Measurements from ENCODE around the gene REEP3. TPM values are rescaled to one million over a fixed set of nuclear protein-coding genes. Genes with fewer than 3 reads are reported as not detected.
A peak's percentile ranks its signal among the peaks of the same experiment; 100 is the strongest.
"Not testable (repeated sequence)": the region's sequence is repeated elsewhere in the genome, so short reads cannot be mapped to it uniquely, and the experiment has no call there.

REEP3 gene
- total RNA-seq, 1 experiment from 2014 or later = 23.6 TPM

GRCh38 chr10:63633677-63634487 lies 112.7 kb downstream of the REEP3 start:
- peak; percentile 68 for DNase-seq (ENCODE audit: low read depth, low spot score)
- in situ Hi-C loops (cut with HindIII; ENCODE audit: low pct_unique_long_range_greater_than_20kb, low sequenced_read_pairs) = no loop called here

GRCh38 chr10:63634488-63635065 lies 113.4 kb downstream of the REEP3 start:
- in situ Hi-C loops (cut with HindIII; ENCODE audit: low pct_unique_long_range_greater_than_20kb, low sequenced_read_pairs) = no loop called here
- DNase-seq (ENCODE audit: low read depth, low spot score) = no peak

DNA sequence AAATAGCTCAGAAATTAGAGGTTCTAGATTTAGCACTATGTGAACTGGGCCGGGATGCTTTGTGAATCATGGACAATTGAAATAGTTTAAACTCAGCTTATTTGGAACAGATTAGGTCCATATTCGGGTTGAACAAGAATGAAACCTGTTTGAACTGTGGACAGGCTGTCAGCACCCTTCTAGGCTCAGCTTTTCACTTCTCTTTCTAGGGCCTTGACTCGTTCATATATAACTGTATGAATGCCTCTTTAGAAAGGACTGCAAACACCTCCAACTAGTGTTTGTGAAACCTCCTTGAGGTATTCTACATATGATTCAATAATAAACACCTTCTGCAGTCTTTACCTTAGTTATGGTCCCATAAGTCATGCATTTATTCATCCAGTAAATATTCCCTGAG lies 115.6 kb downstream of the REEP3 start:
- in situ Hi-C loops (cut with HindIII; ENCODE audit: low pct_unique_long_range_greater_than_20kb, low sequenced_read_pairs) = no loop called here
- DNase-seq (ENCODE audit: low read depth, low spot score) = no peak

- in situ Hi-C loops (cut with HindIII; ENCODE audit: low pct_unique_long_range_greater_than_20kb, low sequenced_read_pairs) = no loop called here
- DNase-seq (ENCODE audit: low read depth, low spot score) = no peak
These were observed 116.7 kb downstream of the REEP3 start for GRCh38 chr10:63637901-63638327.

- no peak for DNase-seq (ENCODE audit: low read depth, low spot score)
- in situ Hi-C loops (cut with HindIII; ENCODE audit: low pct_unique_long_range_greater_than_20kb, low sequenced_read_pairs) = no loop called here
These were observed 120.2 kb downstream of the REEP3 start for GRCh38 chr10:63641366-63641765.

GRCh38 chr10:63641799-63642198 lies 120.6 kb downstream of the REEP3 start:
- no peak for DNase-seq (ENCODE audit: low read depth, low spot score)
- in situ Hi-C loops (cut with HindIII; ENCODE audit: low pct_unique_long_range_greater_than_20kb, low sequenced_read_pairs) = no loop called here

GRCh38 chr10:63642808-63643207 lies 121.6 kb downstream of the REEP3 start:
- in situ Hi-C loops (cut with HindIII; ENCODE audit: low pct_unique_long_range_greater_than_20kb, low sequenced_read_pairs) = no loop called here
- DNase-seq (ENCODE audit: low read depth, low spot score) = no peak

DNA sequence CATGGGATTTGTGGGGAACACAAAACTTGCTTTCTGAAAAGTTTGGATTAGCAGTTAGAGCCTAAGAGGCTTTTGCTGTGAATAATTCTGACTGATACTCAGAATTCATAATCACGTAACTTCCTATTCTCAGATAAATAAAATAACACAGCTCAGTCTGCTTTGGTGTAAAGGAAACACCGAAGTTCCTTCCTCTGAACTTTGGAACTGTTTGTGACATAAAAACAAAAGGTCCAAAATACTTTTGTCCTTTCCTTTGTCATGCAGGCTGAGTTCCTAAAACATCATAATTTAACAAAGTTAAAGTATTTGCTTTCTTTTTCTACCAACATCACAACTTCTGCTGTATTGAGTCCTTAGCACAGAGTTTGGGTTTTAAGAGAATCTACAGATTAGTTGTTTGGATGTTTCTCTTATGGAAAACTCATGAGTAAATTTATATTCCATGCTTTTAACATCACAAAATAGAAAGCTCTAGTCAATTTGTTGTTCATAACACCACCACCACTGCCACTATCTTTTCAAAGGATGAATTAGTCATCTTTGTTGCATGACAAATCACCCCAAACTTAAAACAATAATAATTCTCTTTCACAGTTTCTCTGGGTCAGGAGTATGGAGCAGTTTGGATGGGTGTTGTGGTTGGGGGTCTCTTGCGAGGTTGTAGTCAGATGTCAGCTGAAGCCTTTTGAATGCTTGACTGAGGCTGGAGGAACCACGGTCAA lies 123.4 kb downstream of the REEP3 start:
- in situ Hi-C loops (cut with HindIII; ENCODE audit: low pct_unique_long_range_greater_than_20kb, low sequenced_read_pairs) = no loop called here
- no peak for DNase-seq (ENCODE audit: low read depth, low spot score)

GRCh38 chr10:63645195-63645594 lies 124.0 kb downstream of the REEP3 start:
- in situ Hi-C loops (cut with HindIII; ENCODE audit: low pct_unique_long_range_greater_than_20kb, low sequenced_read_pairs) = no loop called here
- no peak for DNase-seq (ENCODE audit: low read depth, low spot score)

- no peak for DNase-seq (ENCODE audit: low read depth, low spot score)
- in situ Hi-C loops (cut with HindIII; ENCODE audit: low pct_unique_long_range_greater_than_20kb, low sequenced_read_pairs) = no loop called here
These were observed 125.3 kb downstream of the REEP3 start for GRCh38 chr10:63646491-63646890.

- in situ Hi-C loops (cut with HindIII; ENCODE audit: low pct_unique_long_range_greater_than_20kb, low sequenced_read_pairs) = no loop called here
- DNase-seq (ENCODE audit: low read depth, low spot score) = no peak
These were observed 130.7 kb downstream of the REEP3 start for GRCh38 chr10:63651864-63652263.

DNA sequence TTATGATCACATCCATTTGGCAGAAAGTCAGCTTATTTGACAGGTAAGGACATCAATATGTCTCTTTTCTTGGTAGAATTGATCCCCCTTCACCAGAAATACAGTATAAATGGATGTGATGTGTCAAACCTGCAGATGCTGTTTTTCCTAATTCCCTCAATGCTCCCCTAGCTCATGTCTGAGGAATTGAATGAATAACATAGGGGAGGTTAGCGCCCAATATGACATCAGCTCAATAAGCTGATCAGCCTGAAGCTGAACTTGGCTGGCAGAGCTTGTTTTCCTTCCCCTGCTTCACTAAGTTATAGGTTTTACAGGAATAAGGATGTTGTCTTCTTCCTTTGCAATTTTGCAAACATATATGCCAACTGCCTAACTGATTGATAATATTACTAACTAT lies 132.5 kb downstream of the REEP3 start:
- in situ Hi-C loops (cut with HindIII; ENCODE audit: low pct_unique_long_range_greater_than_20kb, low sequenced_read_pairs) = no loop called here
- no peak for DNase-seq (ENCODE audit: low read depth, low spot score)

GRCh38 chr10:63657761-63658160 lies 136.6 kb downstream of the REEP3 start:
- in situ Hi-C loops (cut with HindIII; ENCODE audit: low pct_unique_long_range_greater_than_20kb, low sequenced_read_pairs) = no loop called here

DNA sequence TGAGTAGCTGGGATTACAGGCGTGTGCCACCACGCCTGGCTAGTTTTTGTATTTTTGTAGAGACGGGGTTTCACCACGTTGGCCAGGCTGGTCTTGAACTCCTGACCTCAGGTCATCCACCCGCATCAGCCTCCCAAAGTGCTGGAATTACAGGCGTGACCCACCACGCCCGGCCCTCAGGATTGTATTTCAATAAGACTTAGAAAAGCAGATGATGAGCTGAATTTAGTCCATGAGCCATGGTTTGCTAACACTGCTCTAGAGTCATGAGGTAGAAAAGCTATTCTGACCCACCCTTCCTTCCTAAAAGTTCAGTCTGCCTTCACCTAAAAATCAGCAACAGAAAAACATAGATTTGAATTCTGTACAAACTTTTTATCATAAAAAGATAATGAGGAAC lies 139.7 kb downstream of the REEP3 start:
- in situ Hi-C loops (cut with HindIII; ENCODE audit: low pct_unique_long_range_greater_than_20kb, low sequenced_read_pairs) = not testable (repeated sequence)

More at GRCh38 chr10:63657761-63658160, 136.6 kb downstream of the REEP3 start:
- no peak for DNase-seq (ENCODE audit: low read depth, low spot score)

GRCh38 chr10:63661347-63661746 lies 140.1 kb downstream of the REEP3 start:
- in situ Hi-C loops (cut with HindIII; ENCODE audit: low pct_unique_long_range_greater_than_20kb, low sequenced_read_pairs) = no loop called here

More for the DNA sequence above, 139.7 kb downstream of the REEP3 start:
- DNase-seq (ENCODE audit: low read depth, low spot score) = not testable (repeated sequence)

DNA sequence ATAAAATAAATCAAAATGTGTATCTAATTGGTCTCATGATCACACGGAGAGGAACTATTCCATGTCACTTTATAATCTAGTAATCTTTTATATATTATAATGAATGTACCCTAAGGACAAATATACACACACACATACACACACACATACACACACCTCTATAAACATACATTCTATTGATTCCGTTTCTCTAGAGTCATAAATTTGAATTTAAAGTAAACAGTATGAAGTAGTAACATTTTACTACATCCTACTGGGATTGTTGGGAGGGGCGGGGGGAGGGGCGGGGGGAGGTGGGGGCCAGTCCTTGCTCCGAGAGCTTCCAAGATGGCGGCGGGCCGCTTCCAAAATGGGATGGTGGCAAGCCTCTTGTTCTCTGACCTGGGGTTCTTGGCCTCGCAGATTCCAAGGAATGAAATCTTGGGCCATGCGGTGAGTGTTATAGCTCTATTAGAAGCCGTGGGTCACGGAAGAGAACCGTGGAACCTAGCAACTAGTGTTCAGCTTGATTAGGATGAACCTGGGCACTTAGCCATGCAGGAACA lies 143.2 kb downstream of the REEP3 start:
- in situ Hi-C loops (cut with HindIII; ENCODE audit: low pct_unique_long_range_greater_than_20kb, low sequenced_read_pairs) = no loop called here
- DNase-seq (ENCODE audit: low read depth, low spot score) = no peak

More at GRCh38 chr10:63661347-63661746, 140.1 kb downstream of the REEP3 start:
- no peak for DNase-seq (ENCODE audit: low read depth, low spot score)

DNA sequence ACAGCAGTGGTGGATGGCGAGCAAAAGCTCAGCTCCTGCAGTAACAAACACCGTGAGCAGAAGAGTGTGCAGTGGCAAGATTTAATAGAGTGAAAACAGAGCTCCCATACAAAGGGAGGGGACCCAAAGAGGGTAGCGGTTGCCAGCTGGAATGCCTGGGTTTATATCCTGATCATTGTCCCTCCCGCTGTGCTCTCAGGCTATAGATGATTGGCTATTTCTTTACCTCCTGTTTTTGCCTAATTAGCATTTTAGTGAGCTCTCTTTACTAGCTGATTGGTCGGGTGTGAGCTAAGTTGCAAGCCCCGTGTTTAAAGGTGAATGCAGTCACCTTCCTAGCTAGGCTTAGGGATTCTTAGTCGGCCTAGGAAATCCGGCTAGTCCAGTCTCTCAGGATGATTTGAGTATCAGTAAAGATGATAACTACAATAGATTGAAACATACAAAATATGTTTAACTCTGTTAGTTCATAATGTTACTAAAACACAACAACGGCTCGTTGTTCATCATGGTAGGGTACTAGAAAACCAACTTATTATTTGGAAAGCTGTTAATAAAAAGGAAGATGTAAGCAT lies 143.9 kb downstream of the REEP3 start:
- in situ Hi-C loops (cut with HindIII; ENCODE audit: low pct_unique_long_range_greater_than_20kb, low sequenced_read_pairs); DNase-seq (ENCODE audit: low read depth, low spot score): not testable (repeated sequence)

GRCh38 chr10:63665670-63666134 lies 144.5 kb downstream of the REEP3 start:
- in situ Hi-C loops (cut with HindIII; ENCODE audit: low pct_unique_long_range_greater_than_20kb, low sequenced_read_pairs) = no loop called here
- no peak for DNase-seq (ENCODE audit: low read depth, low spot score)
